ENCODE measurements around the gene GAS1.

The GAS1 gene

DNA sequence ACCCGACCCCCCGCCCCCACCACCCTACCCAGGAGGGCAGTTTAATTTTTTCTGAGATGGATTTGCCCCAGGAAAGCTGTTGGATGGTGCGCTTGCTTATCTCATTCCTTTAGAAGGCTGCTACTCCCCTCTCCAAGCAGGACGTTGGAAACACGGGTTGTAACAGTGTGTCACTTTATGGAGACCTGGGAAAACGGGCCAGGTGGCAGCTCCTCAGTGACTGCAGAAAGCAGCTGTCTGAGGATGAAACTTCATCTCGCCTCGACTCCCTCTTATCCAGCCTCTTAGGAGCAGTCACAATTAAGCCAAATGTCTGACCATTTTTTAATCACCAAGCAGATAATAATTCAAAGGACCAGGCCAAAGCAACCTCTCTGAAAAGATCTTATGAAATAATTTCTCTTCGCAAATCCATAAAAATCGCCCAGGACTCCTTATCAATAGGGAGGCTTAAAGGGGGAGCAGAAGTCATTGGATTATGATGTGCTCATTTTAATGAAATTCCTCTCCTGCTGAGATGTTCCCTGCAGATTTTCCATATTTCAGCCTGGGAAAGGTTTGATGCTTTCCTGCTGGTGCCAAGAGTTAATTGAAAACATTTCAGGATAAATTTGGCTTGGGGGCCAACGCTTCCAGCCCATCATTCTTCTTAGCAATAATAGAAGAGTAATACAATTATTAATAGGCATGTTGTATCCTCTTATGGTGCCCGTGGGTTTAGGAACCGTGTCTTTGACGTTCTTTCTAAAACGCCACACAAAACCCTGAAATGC lies 26.0 kb downstream of the GAS1 start:
- DNase-seq = no peak

DNA sequence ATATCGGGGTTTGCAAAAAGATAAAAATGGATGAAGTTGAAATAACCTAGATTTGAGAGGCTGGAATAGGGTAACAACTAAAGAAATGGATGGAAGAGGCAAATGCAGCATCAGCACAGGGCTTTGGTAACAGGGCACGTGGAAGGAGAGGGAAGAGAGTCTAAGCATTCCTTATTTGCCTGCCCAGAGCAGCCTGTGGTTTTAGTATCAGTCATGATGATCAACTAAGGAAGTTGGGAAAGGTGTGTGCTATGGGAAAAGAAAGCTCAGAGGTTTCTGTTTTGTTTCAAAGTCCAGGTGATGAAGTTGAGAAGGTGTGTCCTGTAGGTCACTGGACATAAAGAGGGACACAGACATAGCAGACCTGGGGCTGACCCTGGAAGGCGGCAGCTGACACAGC lies 28.8 kb downstream of the GAS1 start:
- DNase-seq = no peak

DNA sequence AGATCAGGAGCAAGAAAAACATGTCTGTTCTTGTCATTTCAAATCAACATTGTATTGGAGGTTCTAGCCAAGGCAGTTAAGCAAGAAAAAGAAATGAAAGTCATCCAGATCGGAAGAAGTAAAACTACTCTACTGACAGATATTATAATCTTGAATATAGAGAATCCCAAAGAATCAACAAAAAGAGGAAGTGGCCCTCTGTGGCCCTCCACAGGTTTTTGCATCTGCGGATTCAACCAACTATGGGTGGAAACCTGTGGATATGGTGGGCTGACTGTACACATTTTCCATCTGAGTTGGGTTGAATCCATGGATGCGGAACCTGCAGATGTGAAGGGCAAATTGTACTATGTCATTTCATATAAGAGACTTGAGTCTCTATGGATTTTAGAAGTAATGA lies 35.1 kb downstream of the GAS1 start:
- DNase-seq = no peak

DNA sequence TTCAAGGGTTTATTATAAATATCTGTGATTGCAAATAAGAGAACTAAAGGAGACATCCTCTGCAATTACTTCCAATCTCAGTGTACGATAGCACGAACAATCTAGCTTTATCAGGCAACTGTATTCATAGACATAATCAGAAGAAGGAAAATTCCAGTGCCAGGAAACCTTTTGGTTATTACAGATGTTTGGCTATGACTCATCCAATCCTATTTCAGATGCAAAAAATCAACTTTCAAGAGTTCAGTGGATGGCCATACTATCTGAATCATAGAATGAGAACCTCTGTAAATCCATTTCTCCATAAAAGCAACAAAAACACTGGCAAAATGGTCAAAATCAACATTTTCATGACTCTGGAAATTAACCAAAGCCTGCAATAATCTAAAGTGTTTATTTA lies 37.9 kb downstream of the GAS1 start:
- DNase-seq = no peak

DNA sequence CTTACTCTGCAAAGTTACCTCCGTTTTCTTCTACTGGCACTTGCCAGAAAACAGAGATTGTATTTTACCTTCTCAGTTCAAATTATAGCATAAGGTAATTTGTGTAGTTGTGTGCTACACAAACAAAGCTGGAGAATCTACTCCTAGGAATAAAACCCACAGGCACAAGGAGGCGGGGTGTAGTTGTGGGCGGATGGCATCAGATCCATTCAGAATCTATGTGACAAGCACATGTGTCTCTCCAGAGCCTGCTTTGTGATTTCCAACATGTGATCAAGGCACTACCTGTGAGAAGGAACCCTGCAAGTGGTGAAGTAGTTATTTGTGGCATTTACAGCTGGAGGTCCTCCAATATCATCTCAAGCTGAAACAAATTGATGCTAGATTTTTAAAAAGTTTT lies 39.0 kb downstream of the GAS1 start:
- DNase-seq = no peak

DNA sequence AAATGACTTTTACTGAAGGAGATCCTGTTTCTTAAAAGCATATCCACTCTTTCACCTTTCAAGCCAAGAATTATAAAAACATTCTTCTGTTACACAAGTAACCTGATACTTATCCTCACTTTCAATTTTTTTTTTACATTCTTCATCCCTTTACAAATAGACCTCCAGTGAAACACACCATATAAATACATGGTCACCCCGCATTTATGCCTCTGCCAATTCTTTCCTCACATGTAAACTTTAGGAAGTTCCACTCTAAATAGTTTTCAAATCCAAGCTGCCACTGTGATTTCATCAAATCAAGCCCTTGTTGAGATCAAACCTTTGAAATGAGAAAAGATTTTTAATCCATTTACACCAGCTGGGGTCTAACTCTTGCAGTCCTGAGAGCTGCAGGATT lies 40.0 kb downstream of the GAS1 start:
- no peak for DNase-seq

DNA sequence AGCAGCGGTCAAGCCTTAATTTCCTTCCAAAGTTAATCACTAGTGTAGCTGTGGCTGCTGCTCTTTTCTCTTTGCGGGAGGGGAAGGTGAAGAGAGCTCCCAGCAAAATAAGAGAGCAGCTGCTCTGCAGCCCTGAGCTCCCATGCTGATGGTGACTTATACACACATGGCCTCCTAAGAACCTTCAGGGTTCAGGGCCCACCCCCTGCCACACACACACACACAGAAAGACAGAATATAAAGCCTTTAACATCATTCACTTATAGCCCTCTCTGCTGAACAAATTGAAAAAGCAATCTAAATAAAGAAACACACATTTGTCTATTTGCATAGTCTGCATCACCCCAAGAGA lies 43.6 kb downstream of the GAS1 start:
- DNase-seq = no peak

DNA sequence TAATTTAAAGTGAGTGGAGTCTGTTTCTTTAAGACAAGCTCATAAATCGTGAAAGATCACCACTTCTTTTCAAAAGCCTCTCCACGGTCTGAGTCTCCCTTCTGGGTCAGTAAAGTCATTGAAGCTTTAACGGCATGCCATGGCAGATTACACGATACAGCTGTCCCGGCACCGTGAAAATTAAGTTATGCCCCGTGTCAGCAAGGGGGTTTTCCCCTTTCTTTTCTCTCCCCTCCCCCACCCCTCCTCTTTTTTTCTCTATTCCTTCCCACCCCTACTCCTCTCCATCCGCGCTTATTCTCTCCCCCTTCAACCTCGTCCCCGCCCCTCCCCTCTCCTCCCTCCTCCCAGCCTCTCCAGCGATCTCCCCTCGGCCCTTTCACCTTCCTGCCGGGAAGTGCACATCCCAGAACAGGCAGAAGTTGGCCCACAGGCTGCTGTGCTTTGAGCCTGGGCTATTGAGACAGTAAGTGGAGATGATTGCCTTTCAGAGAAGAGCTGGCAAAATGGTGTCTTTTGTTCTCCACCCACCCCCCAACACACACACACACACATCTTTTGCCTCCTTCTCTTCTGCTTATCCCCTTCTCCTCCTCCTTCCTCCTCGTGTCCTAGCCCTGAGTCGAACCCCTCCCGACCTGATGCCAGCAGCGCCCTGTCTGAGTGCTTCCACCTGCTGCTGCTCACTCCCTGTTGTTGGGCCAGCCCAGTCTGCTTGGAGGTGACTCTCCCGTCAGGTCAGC lies 44.1 kb downstream of the GAS1 start:
- DNase-seq = no peak

DNA sequence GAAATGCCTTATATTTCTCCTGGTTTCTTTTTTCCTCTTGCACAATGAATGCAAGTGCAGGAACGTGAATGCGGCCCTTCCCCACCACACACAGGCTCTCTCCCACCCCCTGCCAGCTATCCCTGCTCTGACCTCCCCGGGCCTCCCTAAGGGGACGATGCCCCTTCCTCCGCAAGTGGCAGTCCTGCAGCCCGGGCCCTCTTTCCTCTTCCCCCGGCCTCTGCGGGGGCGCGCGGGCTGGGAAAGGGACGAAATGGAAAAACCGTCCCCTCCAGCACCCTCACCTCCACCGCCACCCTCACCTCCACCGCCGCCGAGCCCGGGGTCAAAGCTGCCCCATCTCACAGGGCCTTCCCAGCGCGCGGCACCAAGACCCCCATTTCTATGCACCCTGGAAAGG lies 44.7 kb downstream of the GAS1 start:
- no peak for DNase-seq

DNA sequence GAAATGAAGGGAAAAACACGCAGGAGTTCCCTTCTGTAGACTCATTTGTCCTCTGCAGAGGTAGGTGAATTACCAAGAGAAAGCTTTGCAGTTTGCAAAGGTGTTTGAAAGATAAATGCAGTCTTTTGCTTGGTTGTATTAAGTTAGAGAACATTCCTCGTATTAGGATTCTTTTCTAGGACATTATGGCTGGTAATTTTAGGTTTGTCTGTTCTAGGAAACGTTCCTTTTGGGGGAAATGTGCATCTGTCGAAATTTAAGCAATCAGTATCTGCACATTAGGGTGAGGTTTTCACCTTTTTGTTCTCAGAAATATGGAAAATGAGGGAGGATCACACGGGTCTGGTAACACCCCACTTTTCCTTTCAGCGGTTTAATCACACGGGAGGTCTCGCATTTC lies 45.1 kb downstream of the GAS1 start:
- no peak for DNase-seq

DNA sequence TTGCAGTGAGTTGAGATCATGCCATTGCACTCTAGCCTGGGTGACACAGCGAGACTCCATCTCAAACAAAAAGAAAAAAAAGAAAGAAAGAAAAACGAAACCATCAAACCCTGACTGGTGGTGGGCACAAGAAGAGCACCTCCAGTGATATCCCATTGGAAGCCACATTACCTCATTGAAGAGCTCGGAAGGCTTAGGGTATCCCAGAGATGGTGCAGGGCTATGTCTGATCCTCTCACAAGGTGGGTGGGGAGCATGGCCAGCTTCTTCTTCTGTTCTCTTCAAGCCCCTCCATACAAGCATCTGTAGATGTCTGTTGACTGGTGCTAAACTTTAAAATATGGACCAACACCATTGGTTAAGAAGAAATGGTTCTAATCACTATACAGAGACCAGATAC lies 45.8 kb downstream of the GAS1 start:
- no peak for DNase-seq
